HCT116 (cell line): ENCODE measurements around the gene WASF2. TPM values are rescaled to one million over a fixed set of nuclear protein-coding genes. Genes with fewer than 3 reads are reported as not detected.

ENCODE experiments used
- ATAC-seq: fragments of 200-7000 bp; cut with Tn5 transposase; 2 replicates; pipeline ENCODE4 v1.9.1; 2020; ENCODE audit warnings: mild to moderate bottlenecking, moderate library complexity
- BruUV-seq: library from RNA; stranded (reverse); fragments of 400-500 nt; replicated peaks from 2 replicates; lab custom pipeline; 2021; lab: Mats Ljungman, UMichigan
- CTCF ChIA-PET: fragments of 300-600 bp; sonication (Branson Sonifier 250); formaldehyde crosslinking; loops from one replicate; lab custom pipeline; 2021; ENCODE audit warnings: antibody characterized with exemption; lab: Charles Lee
- POLR2A ChIA-PET: fragments of 300-600, 350-600 bp; sonication (Branson Sonifier 250); formaldehyde crosslinking; loops from one replicate; lab custom pipeline; 2021; ENCODE audit warnings: antibody characterized with exemption; lab: Charles Lee
- RAD21 ChIA-PET, 2 experiments: fragments of 300-600 bp; sonication (Branson Sonifier 250); formaldehyde crosslinking; loops; one replicate each; lab custom pipeline; 2023; ENCODE audit warnings: low total read pairs in 2 of 2; ENCODE audit not compliant: uncharacterized antibody in 2 of 2, unreplicated experiment in 2 of 2, low non-redundant PET in 1 of 2; lab: Charles Lee
- DNase-seq: peaks from one replicate; pipeline ENCODE4 v3.0.0-alpha.2; 2010; ENCODE audit warnings: low read depth, low spot score
- H2AFZ ChIP-seq: fragments of 200-600 bp; shearing (Covaris generic), sonication (generic); 2 replicates; pipeline ENCODE4 v1.6.1; 2017; ENCODE audit warnings: low read depth, mixed run types, mixed read lengths, antibody characterized with exemption, low read length; ENCODE audit not compliant: poor library complexity, severe bottlenecking
- H3K27ac ChIP-seq: 2 replicates; pipeline ENCODE4 v1.5.1; 2012; ENCODE audit warnings: low read depth, low read length
- H3K27me3 ChIP-seq: fragments of 200-600 bp; sonication (generic); 2 replicates; pipeline ENCODE4 v1.6.1; 2016; ENCODE audit warnings: mixed run types, low read length, mixed read lengths; ENCODE audit not compliant: insufficient read depth
- H3K36me3 ChIP-seq, 2 experiments: fragments of 200-500 bp in 1 of 2; fragments of 200-600 bp in 1 of 2; sonication (Bioruptor generic) in 1 of 2; sonication (generic) in 1 of 2; 2 replicates each; pipeline versions ENCODE4 v1.5.1 to v1.6.1; 2014 to 2016; ENCODE audit warnings: low read length in 2 of 2, inconsistent platforms in 1 of 2, mixed read lengths in 1 of 2, mixed run types in 1 of 2; ENCODE audit not compliant: insufficient read depth in 2 of 2, control insufficient read depth in 1 of 2
- H3K4me1 ChIP-seq, 2 experiments: fragments of 200-600 bp in 1 of 2; sonication (generic) in 1 of 2; 2 replicates each; pipeline versions ENCODE4 v1.5.1 to v1.6.1; 2012 to 2017; ENCODE audit warnings: low read length in 2 of 2, inconsistent platforms in 1 of 2, mild to moderate bottlenecking in 1 of 2, mixed read lengths in 1 of 2, mixed run types in 1 of 2, moderate library complexity in 1 of 2; ENCODE audit not compliant: insufficient read depth in 2 of 2, control insufficient read depth in 1 of 2
- H3K4me2 ChIP-seq: fragments of 200-600 bp; sonication (generic); 2 replicates; pipeline ENCODE4 v1.6.1; 2017; ENCODE audit warnings: mixed run types, low read length, mixed read lengths
- H3K4me3 ChIP-seq, 2 experiments: fragments of 200-600 bp in 1 of 2; sonication (generic) in 1 of 2; replicated peaks in 1 of 2; 2 replicates each; pipeline ENCODE4 v1.5.1; 2011 to 2016; ENCODE audit warnings: low read length in 2 of 2, control low read depth in 1 of 2, low read depth in 1 of 2, mild to moderate bottlenecking in 1 of 2, mixed read lengths in 1 of 2, mixed run types in 1 of 2
- H3K79me2 ChIP-seq: fragments of 200-600 bp; sonication (generic); 2 replicates; pipeline ENCODE4 v1.6.1; 2017; ENCODE audit warnings: mild to moderate bottlenecking, mixed run types, low read length, moderate library complexity, mixed read lengths; ENCODE audit not compliant: insufficient read depth
- H3K9ac ChIP-seq: fragments of 200-600 bp; sonication (generic); 2 replicates; pipeline ENCODE4 v1.6.1; 2016; ENCODE audit warnings: low read length, mixed read lengths
- H3K9me2 ChIP-seq: fragments of 200-600 bp; sonication (generic), shearing (Covaris generic); 2 replicates; pipeline ENCODE4 v1.6.1; 2017; ENCODE audit warnings: mixed run types, mild to moderate bottlenecking, moderate library complexity; ENCODE audit not compliant: insufficient read depth
- H3K9me3 ChIP-seq, 2 experiments: fragments of 200-500 bp in 1 of 2; fragments of 200-600 bp in 1 of 2; sonication (Bioruptor generic) in 1 of 2; sonication (generic) in 1 of 2; 2 replicates each; pipeline ENCODE4 v1.6.1; 2014 to 2017; ENCODE audit warnings: low read length in 2 of 2, mixed read lengths in 2 of 2, inconsistent platforms in 1 of 2, low read depth in 1 of 2, mild to moderate bottlenecking in 1 of 2, mixed run types in 1 of 2, moderate library complexity in 1 of 2; ENCODE audit not compliant: control insufficient read depth in 1 of 2, insufficient read depth in 1 of 2
- H4K20me1 ChIP-seq: fragments of 200-600 bp; sonication (generic), shearing (Covaris generic); 2 replicates; pipeline ENCODE4 v1.6.1; 2017; ENCODE audit warnings: mixed run types, mild to moderate bottlenecking, moderate library complexity; ENCODE audit not compliant: insufficient read depth
- CBX3 ChIP-seq: IDR thresholded peaks from 2 replicates; pipeline ENCODE4 v1.6.1; 2012; ENCODE audit warnings: low read depth
- CEBPB ChIP-seq: IDR thresholded peaks from 2 replicates; pipeline ENCODE4 v1.6.1; 2012; ENCODE audit warnings: low read depth
- EZH2 ChIP-seq: fragments of 200-600 bp; sonication (generic); IDR thresholded peaks from 2 replicates; pipeline ENCODE4 v1.6.1; 2017; ENCODE audit warnings: antibody characterized with exemption, mixed run types
- FOSL1 ChIP-seq: IDR thresholded peaks from 2 replicates; pipeline ENCODE4 v1.6.1; 2012; ENCODE audit warnings: low read depth
- POLR2AphosphoS5 ChIP-seq: IDR thresholded peaks from 2 replicates; pipeline ENCODE4 v1.6.1; 2011; ENCODE audit warnings: mild to moderate bottlenecking, low read depth, low read length, moderate library complexity
- RAD21 ChIP-seq: IDR thresholded peaks from 2 replicates; pipeline ENCODE4 v1.6.1; 2012; ENCODE audit warnings: low read depth, mild to moderate bottlenecking
- REST ChIP-seq: IDR thresholded peaks from 2 replicates; pipeline ENCODE4 v1.6.1; 2012; ENCODE audit warnings: low read depth
- SRF ChIP-seq: IDR thresholded peaks from 2 replicates; pipeline ENCODE4 v1.6.1; 2012; ENCODE audit warnings: low read depth
- intact Hi-C: fragments of 100-400 bp; cut with micrococcal nuclease; formaldehyde crosslinking; loops from 2 replicates; pipeline ENCODE4 v1.10.0; 2022
- total RNA-seq: library from RNA; stranded (reverse); gene quantifications from one replicate; pipeline ENCODE4 v1.2.1, GENCODE V29; 2021; ENCODE audit not compliant: unreplicated experiment

Gene WASF2
- total RNA-seq, 1 experiment from 2014 or later, result 111 TPM

GRCh38 chr1:27416387-27417111, 73.4 kb downstream of the WASF2 start (continued):
- peak; percentile 74 for TF ChIP-seq RAD21

- intact Hi-C loops, result no loop called here
- ChIA-PET POLR2A (no interaction called here), RAD21 (no interaction called here), CTCF (no interaction called here)
- no peaks in the 10 kb centered on the region for H3K9me2 ChIP-seq
- no peak for DNase-seq
- no peak overlapping the region for H3K9ac ChIP-seq
- no peaks in the 10 kb centered on the region for H3K9me3 ChIP-seq
- H3K4me1 ChIP-seq, result no peaks in the 10 kb centered on the region
- H3K4me2 ChIP-seq, result no peak overlapping the region
- H3K27ac ChIP-seq, result no peak overlapping the region
- TF ChIP-seq SRF (no peak), FOSL1 (no peak)
- no peaks in the 10 kb centered on the region for H3K27me3 ChIP-seq
- H4K20me1 ChIP-seq, result no peaks in the 10 kb centered on the region
- BruUV-seq, result no TSS peak
- no peak overlapping the region for H3K4me3 ChIP-seq
- 0 out of 2 replicates have a peak, but pooled peaks cover 3% of the 10 kb centered on the region for H3K79me2 ChIP-seq
- H2AFZ ChIP-seq, result no peak overlapping the region
- peaks cover 63 to 67% of the 10 kb centered on the region in 2 experiments for H3K36me3 ChIP-seq
- no peak for ATAC-seq
Observed at GRCh38 chr1:27414091-27414490, 75.9 kb downstream of the WASF2 start.

GRCh38 chr1:27413004-27413403, 77.0 kb downstream of the WASF2 start:
- intact Hi-C loops, result no loop called here
- ATAC-seq (no peak), DNase-seq (no peak)
- Histone ChIP-seq H3K9ac (no peak overlapping the region), H3K27ac (no peak overlapping the region), H2AFZ (no peak overlapping the region), H3K9me2 (no peaks in the 10 kb centered on the region), H3K9me3 (no peaks in the 10 kb centered on the region), H3K4me2 (no peak overlapping the region), H3K27me3 (no peaks in the 10 kb centered on the region), H3K4me3 (no peak overlapping the region), H3K4me1 (no peaks in the 10 kb centered on the region), H4K20me1 (no peaks in the 10 kb centered on the region), H3K36me3 (peaks cover 61 to 70% of the 10 kb centered on the region in 2 experiments), H3K79me2 (no peaks in the 10 kb centered on the region)
- TF ChIP-seq CBX3 (no peak), SRF (no peak), POLR2AphosphoS5 (no peak), REST (no peak), CEBPB (no peak), EZH2 (no peak)
- RAD21 ChIA-PET, result no interaction called here
- CTCF ChIA-PET, result no interaction called here
- no TSS peak for BruUV-seq
- POLR2A ChIA-PET, result no interaction called here
